ENCODE results near the gene PTPN4.

PTPN4 gene

GRCh38 chr2:119759451-119760236, at the start of gene PTPN4:
Gene PTPN4 (plus strand): TSS chr2:119759922. CDS start chr2:119809854, 49,932 bp downstream.
- peak; percentile 95 for DNase-seq (ENCODE audit: low spot score)

- no peak for DNase-seq (ENCODE audit: low spot score)
These were observed 49.4 kb upstream of the PTPN4 start for GRCh38 chr2:119710281-119710680.

- no peak for DNase-seq (ENCODE audit: low spot score)
These were observed 48.4 kb upstream of the PTPN4 start for GRCh38 chr2:119711352-119711751.

GRCh38 chr2:119712571-119712970, 47.2 kb upstream of the PTPN4 start:
- DNase-seq (ENCODE audit: low spot score), result no peak

- no peak for DNase-seq (ENCODE audit: low spot score)
These were observed 45.8 kb upstream of the PTPN4 start for GRCh38 chr2:119713819-119714490.

- DNase-seq (ENCODE audit: low spot score), result no peak
These were observed 44.1 kb upstream of the PTPN4 start for GRCh38 chr2:119715409-119716283.

GRCh38 chr2:119716284-119716672, 43.4 kb upstream of the PTPN4 start:
- DNase-seq (ENCODE audit: low spot score), result no peak

GRCh38 chr2:119718501-119719260, 41.0 kb upstream of the PTPN4 start:
- DNase-seq (ENCODE audit: low spot score), result no peak

- DNase-seq (ENCODE audit: low spot score), result no peak
These were observed 40.5 kb upstream of the PTPN4 start for GRCh38 chr2:119719261-119719627.

GRCh38 chr2:119721043-119721442, 38.7 kb upstream of the PTPN4 start:
- DNase-seq (ENCODE audit: low spot score), result no peak

GRCh38 chr2:119721462-119721861, 38.3 kb upstream of the PTPN4 start:
- no peak for DNase-seq (ENCODE audit: low spot score)

- DNase-seq (ENCODE audit: low spot score), result no peak
These were observed 37.8 kb upstream of the PTPN4 start for GRCh38 chr2:119721904-119722303.

GRCh38 chr2:119723186-119723585, 36.5 kb upstream of the PTPN4 start:
- no peak for DNase-seq (ENCODE audit: low spot score)

- no peak for DNase-seq (ENCODE audit: low spot score)
These were observed 35.8 kb upstream of the PTPN4 start for GRCh38 chr2:119723784-119724467.

- DNase-seq (ENCODE audit: low spot score), result no peak
These were observed 34.9 kb upstream of the PTPN4 start for GRCh38 chr2:119724656-119725485.

GRCh38 chr2:119727493-119727892, 32.2 kb upstream of the PTPN4 start:
- DNase-seq (ENCODE audit: low spot score), result no peak

- DNase-seq (ENCODE audit: low spot score), result no peak
These were observed 31.3 kb upstream of the PTPN4 start for GRCh38 chr2:119728421-119728820.

GRCh38 chr2:119730671-119731177, 29.0 kb upstream of the PTPN4 start:
- DNase-seq (ENCODE audit: low spot score), result no peak

- peak; percentile 41 for DNase-seq (ENCODE audit: low spot score)
These were observed 27.7 kb upstream of the PTPN4 start for GRCh38 chr2:119731983-119732382.

- peak; percentile 31 for DNase-seq (ENCODE audit: low spot score)
These were observed 27.0 kb upstream of the PTPN4 start for GRCh38 chr2:119732601-119733164.
